SK-N-MC (cell line): ENCODE data around the gene CNTN6.

ENCODE experiments used
- FOXP2 ChIP-seq: optimal IDR thresholded peaks from 2 replicates; pipeline ENCODE3; 2011; ENCODE audit warnings: mild to moderate bottlenecking, moderate library complexity; ENCODE audit not compliant: insufficient read depth; ENCODE audit errors: extremely low read length, control extremely low read depth
- POLR2AphosphoS5 ChIP-seq: IDR thresholded peaks from 2 replicates; pipeline ENCODE4 v1.6.1; 2012; ENCODE audit warnings: mild to moderate bottlenecking, low read depth, low read length, borderline replicate concordance

- no peak for TF ChIP-seq POLR2AphosphoS5
- no peak for TF ChIP-seq FOXP2
Observed at GRCh38 chr3:1138036-1138435, 45.2 kb downstream of the CNTN6 start.
